GM12878 (cell line): ENCODE results near the gene TMEM128.

ENCODE experiments used
- BRCA1 ChIP-seq: IDR thresholded peaks from 2 replicates; pipeline ENCODE4 v1.6.1; 2011; ENCODE audit warnings: low read depth, low read length, improper control_type of control experiment
- CTCF ChIP-seq, 3 experiments: IDR thresholded peaks in 2 of 3; conservative IDR thresholded peaks in 1 of 3; 2 replicates each; pipeline ENCODE4 v1.5.1; 2011; ENCODE audit warnings: low read depth in 3 of 3, low read length in 3 of 3, mild to moderate bottlenecking in 3 of 3, control low read depth in 2 of 3, moderate library complexity in 2 of 3, inconsistent platforms in 1 of 3, mixed read lengths in 1 of 3; ENCODE audit not compliant: control insufficient read depth in 2 of 3, insufficient read depth in 1 of 3; ENCODE audit errors: extremely low read depth in 1 of 3

GRCh38 chr4:4274226-4274625 lies 26.2 kb upstream of the TMEM128 start:
- TF ChIP-seq BRCA1: no peak
- TF ChIP-seq CTCF (IDR thresholded peaks at IDR 0.05 in 2 of 3, conservative IDR thresholded peaks at IDR 0.05 in 1 of 3; ENCODE audit: control insufficient read depth in 2 of 3, extremely low read depth in 1 of 3, insufficient read depth in 1 of 3, low read depth in 3 of 3, low read length in 3 of 3): no peak
